ENCODE results near the gene TRPV2.

The TRPV2 gene

GRCh38 chr17:16443511-16444257 lies 28.3 kb downstream of the TRPV2 start:
- peak overlapping the region; percentile 42 for H3K27ac ChIP-seq
- DNase-seq, result no peak
- H3K4me3 ChIP-seq (ENCODE audit: low read depth, low read length), result no peak overlapping the region
- H3K27me3 ChIP-seq (ENCODE audit: insufficient read depth, low read depth, severe bottlenecking), result no peaks in the 10 kb centered on the region
- no peak for TF ChIP-seq CTCF (IDR thresholded peaks at IDR 0.05; ENCODE audit: low read depth, low read length)
- H3K9me3 ChIP-seq (ENCODE audit: severe bottlenecking), result no peaks in the 10 kb centered on the region
- peaks cover 82% of the 10 kb centered on the region for H3K36me3 ChIP-seq

- Histone ChIP-seq H3K9me3 (ENCODE audit: severe bottlenecking) (no peaks in the 10 kb centered on the region), H3K27me3 (ENCODE audit: insufficient read depth, low read depth, severe bottlenecking) (no peaks in the 10 kb centered on the region), H3K27ac (peak overlapping the region; percentile 42), H3K4me3 (ENCODE audit: low read depth, low read length) (no peak overlapping the region), H3K36me3 (peaks cover 83% of the 10 kb centered on the region)
- DNase-seq, result peak; percentile 52
- TF ChIP-seq CTCF (IDR thresholded peaks at IDR 0.05; ENCODE audit: low read depth, low read length), result no peak
Observed at GRCh38 chr17:16444258-16444886, 29.0 kb downstream of the TRPV2 start.

- no peak for DNase-seq
- peaks cover 62% of the 10 kb centered on the region for H3K36me3 ChIP-seq
- H3K4me3 ChIP-seq (ENCODE audit: low read depth, low read length), result no peak overlapping the region
- H3K9me3 ChIP-seq (ENCODE audit: severe bottlenecking), result no peaks in the 10 kb centered on the region
- H3K27ac ChIP-seq, result no peak overlapping the region
- TF ChIP-seq CTCF (IDR thresholded peaks at IDR 0.05; ENCODE audit: low read depth, low read length), result no peak
- H3K27me3 ChIP-seq (ENCODE audit: insufficient read depth, low read depth, severe bottlenecking), result no peaks in the 10 kb centered on the region
Observed at GRCh38 chr17:16446338-16446983, 31.1 kb downstream of the TRPV2 start.

GRCh38 chr17:16447676-16448075 lies 32.3 kb downstream of the TRPV2 start:
- no peak overlapping the region for H3K27ac ChIP-seq
- DNase-seq, result no peak
- TF ChIP-seq CTCF (IDR thresholded peaks at IDR 0.05; ENCODE audit: low read depth, low read length), result no peak
- no peak overlapping the region for H3K4me3 ChIP-seq (ENCODE audit: low read depth, low read length)
- H3K27me3 ChIP-seq (ENCODE audit: insufficient read depth, low read depth, severe bottlenecking), result no peaks in the 10 kb centered on the region
- H3K36me3 ChIP-seq, result peaks cover 50% of the 10 kb centered on the region
- no peaks in the 10 kb centered on the region for H3K9me3 ChIP-seq (ENCODE audit: severe bottlenecking)

GRCh38 chr17:16448490-16448889 lies 33.1 kb downstream of the TRPV2 start:
- DNase-seq, result no peak
- Histone ChIP-seq H3K9me3 (ENCODE audit: severe bottlenecking) (no peaks in the 10 kb centered on the region), H3K36me3 (peaks cover 44% of the 10 kb centered on the region), H3K4me3 (ENCODE audit: low read depth, low read length) (no peak overlapping the region), H3K27me3 (ENCODE audit: insufficient read depth, low read depth, severe bottlenecking) (no peaks in the 10 kb centered on the region), H3K27ac (no peak overlapping the region)
- TF ChIP-seq CTCF (IDR thresholded peaks at IDR 0.05; ENCODE audit: low read depth, low read length), result no peak
